ENCODE results near the gene AOX1.

Gene AOX1

DNA sequence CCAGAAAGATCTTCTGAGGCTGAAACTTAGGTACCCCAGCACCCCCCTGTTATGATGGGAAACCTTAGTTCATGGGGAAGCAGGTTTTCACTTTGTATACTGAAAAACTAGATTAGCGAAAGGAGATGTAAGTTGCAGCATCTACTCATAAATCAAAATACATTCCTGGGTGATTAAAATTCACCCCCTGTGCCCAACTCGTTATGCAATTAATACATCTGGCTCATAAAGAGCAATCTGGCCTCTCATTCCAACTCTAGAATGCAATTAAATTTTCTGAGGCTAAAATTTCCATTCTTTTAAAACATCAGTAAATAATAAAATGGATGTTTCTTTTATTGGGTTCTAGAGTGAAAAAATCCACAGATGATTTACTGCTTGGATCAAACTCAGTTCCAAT, 115.0 kb downstream of the AOX1 start:
- Histone ChIP-seq H3K27me3 (replicated peaks; ENCODE audit: insufficient read depth, low read length) (no peaks in the 10 kb centered on the region), H3K79me2 (ENCODE audit: low read length) (no peaks in the 10 kb centered on the region), H3K27ac (ENCODE audit: low read length) (no peak overlapping the region), H3K4me2 (ENCODE audit: low read depth, low read length) (no peak overlapping the region), H3F3A (ENCODE audit: insufficient read depth, low read length) (0 out of 2 replicates have a peak, but pooled peaks cover 4% of the 10 kb centered on the region), H3K4me3 (ENCODE audit: low read length) (no peak overlapping the region), H3K9me3 (replicated peaks; ENCODE audit: insufficient read depth, low read length) (no peaks in the 10 kb centered on the region), H3K9me2 (replicated peaks; ENCODE audit: insufficient read depth, low read length) (no peaks in the 10 kb centered on the region), H3K9ac (ENCODE audit: low read length) (no peak overlapping the region), H3K4me1 (ENCODE audit: low read length) (peaks cover 12% of the 10 kb centered on the region), H4K20me1 (ENCODE audit: insufficient read depth, low read length) (no peaks in the 10 kb centered on the region), H3K36me3 (replicated peaks; ENCODE audit: insufficient read depth, low read length) (no peaks in the 10 kb centered on the region), H2AFZ (ENCODE audit: low read length) (no peak overlapping the region)
- DNase-seq = no peak
- TF ChIP-seq EZH2 (optimal IDR thresholded peaks at IDR 0.05; ENCODE audit: low read depth, low read length) (no peak), EZH2phosphoT487 (IDR thresholded peaks at IDR 0.05; ENCODE audit: low read length) (no peak), CTCF (IDR thresholded peaks at IDR 0.05; ENCODE audit: low read length) (no peak)

- no peaks in the 10 kb centered on the region for H3K36me3 ChIP-seq (replicated peaks; ENCODE audit: insufficient read depth, low read length)
- no peaks in the 10 kb centered on the region for H3K9me3 ChIP-seq (replicated peaks; ENCODE audit: insufficient read depth, low read length)
- no peak overlapping the region for H3K4me3 ChIP-seq (ENCODE audit: low read length)
- H3K27me3 ChIP-seq (replicated peaks; ENCODE audit: insufficient read depth, low read length) = no peaks in the 10 kb centered on the region
- peak overlapping the region; percentile 71; the same call in 1 of the 2 replicates for H3K4me2 ChIP-seq (ENCODE audit: low read depth, low read length)
- no peak overlapping the region for H3K9ac ChIP-seq (ENCODE audit: low read length)
- H3K79me2 ChIP-seq (ENCODE audit: low read length) = no peaks in the 10 kb centered on the region
- no peak overlapping the region for H2AFZ ChIP-seq (ENCODE audit: low read length)
- H4K20me1 ChIP-seq (ENCODE audit: insufficient read depth, low read length) = no peaks in the 10 kb centered on the region
- TF ChIP-seq EZH2phosphoT487 (IDR thresholded peaks at IDR 0.05; ENCODE audit: low read length) = no peak
- no peak for TF ChIP-seq CTCF (IDR thresholded peaks at IDR 0.05; ENCODE audit: low read length)
- TF ChIP-seq EZH2 (optimal IDR thresholded peaks at IDR 0.05; ENCODE audit: low read depth, low read length) = no peak
- peaks cover 12% of the 10 kb centered on the region for H3K4me1 ChIP-seq (ENCODE audit: low read length)
- DNase-seq = no peak
- no peaks in the 10 kb centered on the region for H3K9me2 ChIP-seq (replicated peaks; ENCODE audit: insufficient read depth, low read length)
- no peak overlapping the region for H3K27ac ChIP-seq (ENCODE audit: low read length)
- 0 out of 2 replicates have a peak, but pooled peaks cover 4% of the 10 kb centered on the region for H3F3A ChIP-seq (ENCODE audit: insufficient read depth, low read length)
Observed at GRCh38 chr2:200702044-200702443, 116.2 kb downstream of the AOX1 start.

DNA sequence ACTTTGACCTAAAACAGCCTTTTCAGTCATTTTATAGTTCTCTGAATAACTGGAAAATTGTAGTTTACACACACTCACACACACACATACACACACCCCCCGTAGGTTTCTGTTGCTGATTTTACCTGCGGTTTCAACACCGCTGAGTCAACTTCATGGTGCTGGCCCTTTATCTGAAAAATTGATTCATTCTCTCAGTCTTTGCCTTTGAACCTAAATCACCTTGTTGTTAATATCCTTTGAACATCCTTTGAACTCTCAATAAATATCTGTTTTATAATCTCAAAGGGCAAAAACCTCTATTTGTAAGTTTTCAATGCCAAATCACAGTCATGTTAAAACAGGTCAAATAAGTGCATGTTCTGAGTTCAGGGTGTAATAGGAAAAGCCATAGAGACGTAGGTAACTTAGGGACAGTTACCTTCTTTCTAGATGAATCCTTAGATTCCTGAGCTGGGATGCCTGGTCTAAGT, 116.9 kb downstream of the AOX1 start:
- Histone ChIP-seq H3K9ac (ENCODE audit: low read length) (peak overlapping the region; percentile 2; the same call in 1 of the 2 replicates), H3K4me1 (ENCODE audit: low read length) (peaks cover 12% of the 10 kb centered on the region), H3K27me3 (replicated peaks; ENCODE audit: insufficient read depth, low read length) (no peaks in the 10 kb centered on the region), H3K4me3 (ENCODE audit: low read length) (peak overlapping the region; percentile 9), H3K9me3 (replicated peaks; ENCODE audit: insufficient read depth, low read length) (no peaks in the 10 kb centered on the region), H2AFZ (ENCODE audit: low read length) (peak overlapping the region; percentile 60), H3K9me2 (replicated peaks; ENCODE audit: insufficient read depth, low read length) (no peaks in the 10 kb centered on the region), H3K36me3 (replicated peaks; ENCODE audit: insufficient read depth, low read length) (no peaks in the 10 kb centered on the region), H3K79me2 (ENCODE audit: low read length) (no peaks in the 10 kb centered on the region), H4K20me1 (ENCODE audit: insufficient read depth, low read length) (no peaks in the 10 kb centered on the region), H3K4me2 (ENCODE audit: low read depth, low read length) (peak overlapping the region; percentile 71), H3K27ac (ENCODE audit: low read length) (peak overlapping the region; percentile 2; the same call in 1 of the 2 replicates), H3F3A (ENCODE audit: insufficient read depth, low read length) (0 out of 2 replicates have a peak, but pooled peaks cover 4% of the 10 kb centered on the region)
- TF ChIP-seq EZH2phosphoT487 (IDR thresholded peaks at IDR 0.05; ENCODE audit: low read length) (no peak), EZH2 (optimal IDR thresholded peaks at IDR 0.05; ENCODE audit: low read depth, low read length) (no peak), CTCF (IDR thresholded peaks at IDR 0.05; ENCODE audit: low read length) (no peak)
- peak; percentile 77 for DNase-seq

Data from MM.1S (cell line).